HEK293 (cell line): ENCODE results near the gene CYREN.

Experiments used
- CTCF ChIA-PET: fragments of 350-600 bp; formaldehyde crosslinking; extraction: SDS; loops from one replicate; lab custom pipeline; 2021; ENCODE audit warnings: antibody characterized with exemption; lab: Yijun Ruan, JAX
- POLR2A ChIA-PET: fragments of 300-600 bp; formaldehyde crosslinking; extraction: SDS; loops from one replicate; lab custom pipeline; 2020; ENCODE audit warnings: antibody characterized with exemption, inconsistent platforms; lab: Yijun Ruan, JAX
- H3K27ac ChIP-seq: fragments of 200-500 bp; sonication (Bioruptor generic); 2 replicates; pipeline ENCODE4 v1.5.1; 2014; ENCODE audit warnings: low read depth, low read length, control low read depth, inconsistent platforms; ENCODE audit errors: extremely low read depth
- H3K36me3 ChIP-seq, 2 experiments: fragments of 200-500 bp in 1 of 2; sonication (Bioruptor generic) in 1 of 2; 1 replicate in 1 of 2; 2 replicates in 1 of 2; pipeline ENCODE4 v1.5.1; 2014 to 2017; ENCODE audit warnings: inconsistent platforms in 2 of 2, low read length in 2 of 2; ENCODE audit not compliant: control insufficient read depth in 2 of 2, insufficient read depth in 1 of 2
- H3K4me1 ChIP-seq: fragments of 200-500 bp; sonication (Bioruptor generic); 2 replicates; pipeline ENCODE4 v1.5.1; 2014; ENCODE audit warnings: mild to moderate bottlenecking, low read length, inconsistent platforms; ENCODE audit not compliant: control insufficient read depth, insufficient read depth
- H3K4me3 ChIP-seq: 2 replicates; pipeline ENCODE4 v1.5.1; 2011; ENCODE audit warnings: low read depth, mild to moderate bottlenecking, control low read depth, low read length, moderate library complexity
- H3K9me3 ChIP-seq: fragments of 200-500 bp; sonication (Bioruptor generic); 2 replicates; pipeline ENCODE4 v1.5.1; 2014; ENCODE audit warnings: low read depth, low read length, inconsistent platforms; ENCODE audit not compliant: control insufficient read depth, insufficient read depth
- BCL11B ChIP-seq: fragments of 450-650 bp; formaldehyde crosslinking; IDR thresholded peaks from 2 replicates; pipeline ENCODE4 v1.5.1; 2016; ENCODE audit warnings: low read depth, missing biosample characterization, missing genetic modification characterization
- MEIS1 ChIP-seq: sonication (generic); formaldehyde crosslinking; IDR thresholded peaks from 2 replicates; pipeline ENCODE4 v1.8.1; 2022; ENCODE audit warnings: missing genetic modification reagents, mild to moderate bottlenecking, borderline replicate concordance
- OVOL3 ChIP-seq: fragments of 450-650 bp; formaldehyde crosslinking; IDR thresholded peaks from 2 replicates; pipeline ENCODE4 v1.5.1; 2016; ENCODE audit warnings: missing biosample characterization, missing genetic modification characterization
- REPIN1 ChIP-seq: fragments of 450-650 bp; formaldehyde crosslinking; IDR thresholded peaks from 2 replicates; pipeline ENCODE4 v1.5.1; 2017; ENCODE audit warnings: missing biosample characterization, missing genetic modification characterization, low read depth
- ZBTB1 ChIP-seq: fragments of 450-650 bp; formaldehyde crosslinking; IDR thresholded peaks from 2 replicates; pipeline ENCODE4 v1.5.1; 2016; ENCODE audit warnings: missing biosample characterization, missing genetic modification characterization
- ZBTB11 ChIP-seq: fragments of 450-650 bp; formaldehyde crosslinking; conservative IDR thresholded peaks from 2 replicates; pipeline ENCODE4 v1.5.1; 2016; ENCODE audit warnings: low read depth, missing biosample characterization, missing genetic modification characterization
- ZBTB7A ChIP-seq: fragments of 450-650 bp; formaldehyde crosslinking; IDR thresholded peaks from 2 replicates; pipeline ENCODE4 v1.5.1; 2016; ENCODE audit warnings: low read depth, missing biosample characterization, missing genetic modification characterization
- ZNF133 ChIP-seq: fragments of 450-650 bp; formaldehyde crosslinking; IDR thresholded peaks from 2 replicates; pipeline ENCODE4 v1.5.1; 2016; ENCODE audit warnings: missing biosample characterization, missing genetic modification characterization
- ZNF341 ChIP-seq: fragments of 450-650 bp; formaldehyde crosslinking; IDR thresholded peaks from 2 replicates; pipeline ENCODE4; 2016; ENCODE audit warnings: low read depth, missing biosample characterization, missing genetic modification characterization
- ZNF404 ChIP-seq: fragments of 450-650 bp; formaldehyde crosslinking; IDR thresholded peaks from 2 replicates; pipeline ENCODE4 v1.5.1; 2017; ENCODE audit warnings: missing biosample characterization, missing genetic modification characterization
- ZNF488 ChIP-seq: fragments of 450-650 bp; formaldehyde crosslinking; IDR thresholded peaks from 2 replicates; pipeline ENCODE4 v1.5.1; 2016; ENCODE audit warnings: missing biosample characterization, missing genetic modification characterization
- ZNF510 ChIP-seq: fragments of 450-650 bp; formaldehyde crosslinking; IDR thresholded peaks from 2 replicates; pipeline ENCODE4 v1.5.1; 2018; ENCODE audit warnings: mild to moderate bottlenecking, missing genetic modification characterization, missing biosample characterization; ENCODE audit not compliant: insufficient replicate concordance
- ZNF514 ChIP-seq: fragments of 450-650 bp; formaldehyde crosslinking; IDR thresholded peaks from 2 replicates; pipeline ENCODE4 v1.5.1; 2016; ENCODE audit warnings: missing biosample characterization, missing genetic modification characterization
- ZNF558 ChIP-seq: fragments of 450-650 bp; formaldehyde crosslinking; IDR thresholded peaks from 2 replicates; pipeline ENCODE4 v1.5.1; 2016; ENCODE audit warnings: missing biosample characterization, missing genetic modification characterization
- ZNF621 ChIP-seq: fragments of 450-650 bp; formaldehyde crosslinking; IDR thresholded peaks from 2 replicates; pipeline ENCODE4 v1.5.1; 2017; ENCODE audit warnings: missing biosample characterization, missing genetic modification characterization
- ZNF629 ChIP-seq: fragments of 450-650 bp; formaldehyde crosslinking; IDR thresholded peaks from 2 replicates; pipeline ENCODE4 v1.5.1; 2017; ENCODE audit warnings: missing biosample characterization, missing genetic modification characterization
- ZNF658 ChIP-seq: fragments of 450-650 bp; formaldehyde crosslinking; IDR thresholded peaks from 2 replicates; pipeline ENCODE4; 2016; ENCODE audit warnings: missing biosample characterization, missing genetic modification characterization
- ZNF791 ChIP-seq: fragments of 450-650 bp; formaldehyde crosslinking; IDR thresholded peaks from 2 replicates; pipeline ENCODE4 v1.5.1; 2016; ENCODE audit warnings: missing biosample characterization, missing genetic modification characterization
- TF ChIP-seq, protein P1 (sequence below): fragments of 450-650 bp; formaldehyde crosslinking; IDR thresholded peaks from 2 replicates; pipeline ENCODE4 v1.5.0; 2017; ENCODE audit warnings: missing biosample characterization, missing genetic modification characterization, borderline replicate concordance
- TF ChIP-seq, protein P2 (sequence below): fragments of 450-650 bp; formaldehyde crosslinking; IDR thresholded peaks from 2 replicates; pipeline ENCODE4 v1.5.1; 2016; ENCODE audit warnings: missing biosample characterization, missing genetic modification characterization

CYREN gene

GRCh38 chr7:135206941-135207391, 36.5 kb upstream of the CYREN start:
- ChIA-PET POLR2A (no interaction called here), CTCF (interaction anchor here (1.0 kb wide), 1 partner anchor 37 kb away, joined by 3 read pairs; the partner anchor contains the start of gene CYREN)
- Histone ChIP-seq H3K27ac (no peak overlapping the region), H3K36me3 (peaks cover 0 to 45% of the 10 kb centered on the region in 2 experiments; a peak in 2 of 3 replicates), H3K4me3 (no peak overlapping the region), H3K9me3 (no peaks in the 10 kb centered on the region), H3K4me1 (peaks cover 7% of the 10 kb centered on the region)
- TF ChIP-seq ZNF629 (tag by site-specific recombination): no peak
- no peak for TF ChIP-seq ZNF404 (tag by site-specific recombination)
- no peak for TF ChIP-seq ZBTB11 (tag by site-specific recombination)
- TF ChIP-seq, protein P1, sequence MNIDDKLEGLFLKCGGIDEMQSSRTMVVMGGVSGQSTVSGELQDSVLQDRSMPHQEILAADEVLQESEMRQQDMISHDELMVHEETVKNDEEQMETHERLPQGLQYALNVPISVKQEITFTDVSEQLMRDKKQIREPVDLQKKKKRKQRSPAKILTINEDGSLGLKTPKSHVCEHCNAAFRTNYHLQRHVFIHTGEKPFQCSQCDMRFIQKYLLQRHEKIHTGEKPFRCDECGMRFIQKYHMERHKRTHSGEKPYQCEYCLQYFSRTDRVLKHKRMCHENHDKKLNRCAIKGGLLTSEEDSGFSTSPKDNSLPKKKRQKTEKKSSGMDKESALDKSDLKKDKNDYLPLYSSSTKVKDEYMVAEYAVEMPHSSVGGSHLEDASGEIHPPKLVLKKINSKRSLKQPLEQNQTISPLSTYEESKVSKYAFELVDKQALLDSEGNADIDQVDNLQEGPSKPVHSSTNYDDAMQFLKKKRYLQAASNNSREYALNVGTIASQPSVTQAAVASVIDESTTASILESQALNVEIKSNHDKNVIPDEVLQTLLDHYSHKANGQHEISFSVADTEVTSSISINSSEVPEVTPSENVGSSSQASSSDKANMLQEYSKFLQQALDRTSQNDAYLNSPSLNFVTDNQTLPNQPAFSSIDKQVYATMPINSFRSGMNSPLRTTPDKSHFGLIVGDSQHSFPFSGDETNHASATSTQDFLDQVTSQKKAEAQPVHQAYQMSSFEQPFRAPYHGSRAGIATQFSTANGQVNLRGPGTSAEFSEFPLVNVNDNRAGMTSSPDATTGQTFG (tag by site-specific recombination): no peak
- no peak for TF ChIP-seq ZBTB1 (tag by site-specific recombination)
- no peak for TF ChIP-seq ZNF341 (tag by site-specific recombination)
- no peak for TF ChIP-seq ZNF510 (tag by site-specific recombination)
- TF ChIP-seq BCL11B: no peak
- TF ChIP-seq MEIS1: no peak
- TF ChIP-seq ZNF488 (tag by site-specific recombination): no peak
- no peak for TF ChIP-seq ZBTB7A

GRCh38 chr7:135205850-135206249, 35.3 kb upstream of the CYREN start:
- POLR2A ChIA-PET: no interaction called here
- Histone ChIP-seq H3K9me3 (no peaks in the 10 kb centered on the region), H3K4me3 (no peak overlapping the region), H3K27ac (no peak overlapping the region), H3K4me1 (peaks cover 10% of the 10 kb centered on the region), H3K36me3 (peaks cover 0 to 45% of the 10 kb centered on the region in 2 experiments; a peak in 2 of 3 replicates)
- CTCF ChIA-PET: interaction anchor here (0.7 kb wide), 1 partner anchor 33 kb away, joined by 3 read pairs; no protein-coding TSS in a partner anchor
- no peak for TF ChIP-seq OVOL3 (tag by site-specific recombination)
- no peak for TF ChIP-seq ZNF791 (tag by site-specific recombination)
- TF ChIP-seq ZNF621 (tag by site-specific recombination): no peak
- no peak for TF ChIP-seq ZNF510 (tag by site-specific recombination)
- no peak for TF ChIP-seq ZNF514
- no peak for TF ChIP-seq ZNF658 (tag by site-specific recombination)
- TF ChIP-seq, protein P2, sequence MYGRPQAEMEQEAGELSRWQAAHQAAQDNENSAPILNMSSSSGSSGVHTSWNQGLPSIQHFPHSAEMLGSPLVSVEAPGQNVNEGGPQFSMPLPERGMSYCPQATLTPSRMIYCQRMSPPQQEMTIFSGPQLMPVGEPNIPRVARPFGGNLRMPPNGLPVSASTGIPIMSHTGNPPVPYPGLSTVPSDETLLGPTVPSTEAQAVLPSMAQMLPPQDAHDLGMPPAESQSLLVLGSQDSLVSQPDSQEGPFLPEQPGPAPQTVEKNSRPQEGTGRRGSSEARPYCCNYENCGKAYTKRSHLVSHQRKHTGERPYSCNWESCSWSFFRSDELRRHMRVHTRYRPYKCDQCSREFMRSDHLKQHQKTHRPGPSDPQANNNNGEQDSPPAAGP (tag by site-specific recombination): no peak
- TF ChIP-seq ZNF558 (tag by site-specific recombination): no peak
- TF ChIP-seq ZNF133 (tag by site-specific recombination): no peak
- TF ChIP-seq REPIN1 (tag by site-specific recombination): no peak
